H1 (cell line): Measurements from ENCODE around the gene NELL2. TPM values are rescaled to one million over a fixed set of nuclear protein-coding genes. Genes with fewer than 3 reads are reported as not detected.

Source experiments
- CHD7 ChIP-seq: fragments of 300-600 bp; sonication (generic); IDR thresholded peaks from 2 replicates; pipeline ENCODE4 v1.7.1; 2012; ENCODE audit warnings: low read length, moderate library complexity, mild to moderate bottlenecking, inconsistent platforms; ENCODE audit not compliant: insufficient replicate concordance
- CTBP2 ChIP-seq: IDR thresholded peaks from 2 replicates; pipeline ENCODE4 v1.7.0; 2011; ENCODE audit warnings: borderline replicate concordance, mild to moderate bottlenecking, moderate library complexity, mixed read lengths, low read length; ENCODE audit not compliant: insufficient read depth, insufficient read length
- KDM4A ChIP-seq: IDR thresholded peaks from one replicate; pipeline ENCODE4 v1.7.1; 2012; ENCODE audit warnings: low read depth, mild to moderate bottlenecking, moderate library complexity, low read length, inconsistent platforms; ENCODE audit not compliant: severe bottlenecking
- PHF8 ChIP-seq: fragments of 200-600 bp; sonication (generic); conservative IDR thresholded peaks from 2 replicates; pipeline ENCODE4 v1.7.1; 2012; ENCODE audit warnings: low read depth, mild to moderate bottlenecking, inconsistent platforms, low read length, moderate library complexity
- polyA plus RNA-seq, 7 experiments: library from polyadenylated mRNA; depleted of rRNA in 3 of 7; stranded (reverse) in 5 of 7; unstranded in 2 of 7; fragments of >200 nt in 5 of 7; fragments of 200-250 nt in 2 of 7; gene quantifications; 1 replicate in 5 of 7; 2 replicates in 1 of 7; 4 replicates in 1 of 7; pipeline versions ENCODE4 v1.2.1 to v1.2.3, GENCODE V29; 2011 to 2013; ENCODE audit warnings: missing spikeins in 2 of 7, mixed read lengths in 2 of 7
- total RNA-seq: library from RNA; stranded (reverse); fragmentation: NEBNext Ultra II Directional; extraction: Animal tissue kit (Norgen Biotek cat#: 25700); gene quantifications from 2 replicates; pipeline ENCODE4 v1.2.1, GENCODE V29; 2021

NELL2 gene
- total and polyA plus RNA-seq, 2 of the 8 experiments (the other 6 are each of a cell fraction or from before 2014, with no cell fraction given), result 54.2 to 56.8 TPM

- no peak for TF ChIP-seq CHD7
- no peak for TF ChIP-seq KDM4A
- no peak for TF ChIP-seq CTBP2
- no peak for TF ChIP-seq PHF8
- TF ChIP-seq, all 59 proteins: peak for 0
Observed at GRCh38 chr12:44779766-44780165, 96.3 kb downstream of the NELL2 start (continued).
